ENCODE data around the gene ROBO1.

ROBO1 gene

GRCh38 chr3:78848392-78849288 lies 919.2 kb downstream of the ROBO1 start:
- peak; percentile 16 for DNase-seq (ENCODE audit: low spot score)

- no peak for DNase-seq (ENCODE audit: low spot score)
Measured at GRCh38 chr3:78847603-78848002, 920.2 kb downstream of the ROBO1 start.

- DNase-seq (ENCODE audit: low spot score), result no peak
Measured at GRCh38 chr3:78847203-78847602, 920.6 kb downstream of the ROBO1 start.

- DNase-seq (ENCODE audit: low spot score), result no peak
Measured at GRCh38 chr3:78846718-78847117, 921.1 kb downstream of the ROBO1 start.

DNA sequence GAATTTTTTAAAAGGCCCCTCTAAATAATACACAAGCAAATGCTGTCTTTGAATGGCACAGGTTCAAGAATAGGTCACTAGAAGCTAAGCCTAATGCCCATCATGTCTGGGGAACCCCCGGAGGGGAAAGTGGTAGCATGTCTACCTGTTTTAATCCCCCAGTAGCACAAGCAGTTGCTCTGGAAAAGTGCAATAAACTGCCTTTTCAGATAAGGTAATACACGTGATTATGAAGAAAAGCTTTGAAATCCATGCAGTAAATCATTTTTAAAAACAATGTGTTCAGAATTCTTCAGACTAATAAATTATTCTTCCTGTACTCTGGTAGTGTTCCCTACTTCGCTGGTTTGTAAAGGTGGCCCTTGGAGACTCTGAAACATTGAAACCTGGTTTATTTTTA lies 922.2 kb downstream of the ROBO1 start:
- no peak for DNase-seq (ENCODE audit: low spot score)

GRCh38 chr3:78844307-78844706 lies 923.5 kb downstream of the ROBO1 start:
- DNase-seq (ENCODE audit: low spot score), result no peak

- DNase-seq (ENCODE audit: low spot score), result no peak
Measured at GRCh38 chr3:78839693-78840092, 928.1 kb downstream of the ROBO1 start.

- DNase-seq (ENCODE audit: low spot score), result no peak
Measured at GRCh38 chr3:78838362-78838761, 929.4 kb downstream of the ROBO1 start.

DNA sequence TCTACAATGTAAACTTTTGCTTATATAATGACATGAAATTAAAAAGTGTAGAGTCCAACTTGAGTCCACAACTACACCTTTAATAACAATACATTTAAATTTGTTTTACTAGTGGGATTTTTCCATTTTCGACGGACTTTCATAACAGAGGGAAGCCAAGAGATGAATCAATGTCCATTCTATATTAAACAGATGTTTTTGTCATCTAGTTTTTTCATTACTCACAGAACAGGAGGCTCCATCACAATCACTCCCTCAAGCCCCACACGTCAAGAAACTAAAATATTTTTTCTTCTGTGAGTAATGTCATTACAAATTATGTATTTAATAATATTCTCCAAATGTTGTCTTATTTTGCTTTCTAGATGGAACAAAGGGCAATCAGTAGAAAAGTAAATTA lies 932.9 kb downstream of the ROBO1 start:
- DNase-seq (ENCODE audit: low spot score), result no peak

GRCh38 chr3:78832785-78833204 lies 935.0 kb downstream of the ROBO1 start:
- no peak for DNase-seq (ENCODE audit: low spot score)

DNA sequence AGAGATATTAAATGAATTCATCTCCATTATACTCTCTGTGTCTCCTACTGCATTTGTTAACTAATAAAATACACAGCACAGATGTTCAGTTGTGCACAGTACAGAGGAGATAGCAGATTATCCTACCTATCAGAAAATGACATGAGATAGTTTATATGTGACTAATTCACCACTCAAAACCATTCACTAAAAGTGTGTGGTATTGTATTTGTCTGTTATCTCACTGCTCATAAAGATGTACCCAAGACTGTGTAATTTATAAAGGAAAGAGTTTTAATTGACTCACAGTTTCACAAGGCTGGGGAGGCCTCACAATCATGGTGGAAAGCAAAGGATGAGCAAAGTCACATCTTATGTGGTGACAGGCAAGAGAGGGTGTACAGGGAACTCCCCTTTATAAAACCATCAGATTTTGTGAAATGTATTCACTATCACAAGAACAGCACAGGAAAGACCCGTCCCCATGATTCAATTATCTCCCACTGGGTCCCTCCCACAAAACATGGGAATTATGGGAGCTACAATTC lies 936.3 kb downstream of the ROBO1 start:
- DNase-seq (ENCODE audit: low spot score), result no peak

GRCh38 chr3:78830470-78830869 lies 937.3 kb downstream of the ROBO1 start:
- no peak for DNase-seq (ENCODE audit: low spot score)

DNA sequence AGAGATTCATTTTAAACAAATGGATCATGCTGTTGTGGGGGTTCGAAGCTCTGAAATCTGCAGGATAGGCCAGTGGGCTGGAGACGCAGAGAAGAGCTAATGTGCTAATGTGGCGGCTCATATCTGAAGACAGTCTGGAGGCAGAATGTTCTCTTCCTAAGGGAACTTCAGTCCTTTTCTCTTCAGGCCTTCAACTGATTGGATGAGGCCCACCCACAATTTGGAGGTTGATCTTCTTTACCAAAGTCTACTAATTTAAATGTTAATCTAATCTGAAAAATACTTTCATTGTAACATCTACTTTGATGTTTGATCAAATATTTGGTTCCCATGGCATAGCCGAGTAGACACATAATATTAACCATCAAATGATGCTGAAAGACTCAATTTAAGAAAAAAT lies 940.2 kb downstream of the ROBO1 start:
- no peak for DNase-seq (ENCODE audit: low spot score)

DNA sequence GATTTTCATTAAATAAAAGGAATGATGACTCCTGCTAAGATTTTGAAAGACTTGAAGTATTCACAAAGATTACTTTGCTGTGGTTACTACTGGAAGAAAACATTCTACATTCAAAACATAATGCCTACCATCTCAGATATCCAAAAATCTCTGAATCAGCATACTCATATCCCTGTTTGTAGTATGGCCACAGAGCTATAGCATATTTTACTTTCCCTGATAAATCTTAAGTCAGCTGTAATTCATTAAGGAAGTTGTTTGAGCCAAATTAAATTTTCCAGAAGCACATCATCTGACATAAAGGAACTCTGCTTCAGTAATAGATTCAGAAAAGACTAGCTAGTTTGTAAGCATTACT lies 942.0 kb downstream of the ROBO1 start:
- peak; percentile 45 for DNase-seq (ENCODE audit: low spot score)

DNA sequence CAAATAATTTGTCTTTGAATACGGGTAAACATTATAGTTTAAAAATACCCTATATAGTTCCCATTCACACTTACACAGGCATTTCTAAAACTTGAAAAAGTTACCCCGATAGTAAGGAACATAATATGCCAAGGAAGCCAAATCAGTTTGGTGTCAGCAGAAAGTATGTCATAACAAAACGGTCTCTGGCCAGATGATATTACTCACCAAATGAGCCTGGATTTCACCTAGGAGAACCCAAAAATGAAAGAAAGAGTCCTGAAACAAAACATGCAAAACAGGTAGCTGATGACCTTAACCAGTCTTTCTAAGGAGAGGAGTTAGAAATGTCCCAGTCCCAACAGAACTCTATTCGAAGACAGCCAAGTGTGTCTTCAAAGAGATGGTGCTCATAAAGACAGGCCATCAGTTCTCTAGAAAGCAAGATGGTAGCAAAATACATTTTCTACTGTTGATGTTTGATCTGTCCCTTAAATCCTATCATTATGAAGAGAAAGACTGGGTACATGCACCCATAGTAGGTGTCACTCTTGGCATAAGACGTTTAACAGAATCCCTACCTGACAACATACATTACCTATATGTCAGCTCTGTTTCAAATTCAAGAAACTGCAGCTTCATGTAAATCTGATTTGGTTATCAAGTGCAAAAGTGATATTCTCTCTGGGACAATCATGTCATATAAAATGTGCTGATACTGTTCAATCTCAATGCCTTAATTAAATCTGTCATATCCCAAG lies 942.5 kb downstream of the ROBO1 start:
- peak; percentile 57 for DNase-seq (ENCODE audit: low spot score)

- no peak for DNase-seq (ENCODE audit: low spot score)
Measured at GRCh38 chr3:78823859-78824258, 943.9 kb downstream of the ROBO1 start.

DNA sequence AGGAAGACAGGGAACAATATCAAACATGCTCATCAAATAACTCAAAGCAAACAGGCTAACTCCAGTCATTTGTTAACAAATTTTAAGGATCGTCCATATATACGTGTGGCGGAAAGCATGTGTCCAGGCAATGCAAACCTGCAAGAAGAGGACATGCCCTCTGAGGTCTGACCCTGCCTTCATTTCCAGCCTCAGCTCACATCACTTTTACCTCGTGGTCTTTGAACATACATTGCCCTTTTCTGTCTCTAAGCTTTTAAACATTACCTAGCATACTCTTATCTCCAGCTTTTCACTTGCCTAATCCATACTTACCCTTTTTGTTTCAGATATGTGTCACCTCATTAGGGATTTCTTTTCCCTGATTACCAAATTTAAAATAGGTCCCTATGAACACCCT lies 944.4 kb downstream of the ROBO1 start:
- no peak for DNase-seq (ENCODE audit: low spot score)

DNA sequence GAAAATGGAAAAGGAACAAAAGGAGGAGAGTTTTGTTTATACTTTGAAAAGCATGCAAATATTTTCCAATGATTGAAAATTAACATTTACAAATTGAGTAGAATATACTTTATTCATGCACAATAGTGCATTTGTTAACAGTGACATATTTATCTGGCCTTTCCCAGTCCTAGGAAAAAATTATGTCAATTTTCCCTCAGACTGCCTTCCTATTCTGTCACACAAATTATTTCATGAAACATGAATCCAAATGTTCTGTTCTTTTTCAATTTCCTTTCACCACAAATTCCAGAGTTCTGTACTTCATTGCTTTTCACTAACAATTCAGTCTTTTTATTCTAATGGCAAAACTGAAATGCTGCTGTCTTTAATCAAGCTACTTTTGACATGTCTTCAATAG lies 945.1 kb downstream of the ROBO1 start:
- no peak for DNase-seq (ENCODE audit: low spot score)

DNA sequence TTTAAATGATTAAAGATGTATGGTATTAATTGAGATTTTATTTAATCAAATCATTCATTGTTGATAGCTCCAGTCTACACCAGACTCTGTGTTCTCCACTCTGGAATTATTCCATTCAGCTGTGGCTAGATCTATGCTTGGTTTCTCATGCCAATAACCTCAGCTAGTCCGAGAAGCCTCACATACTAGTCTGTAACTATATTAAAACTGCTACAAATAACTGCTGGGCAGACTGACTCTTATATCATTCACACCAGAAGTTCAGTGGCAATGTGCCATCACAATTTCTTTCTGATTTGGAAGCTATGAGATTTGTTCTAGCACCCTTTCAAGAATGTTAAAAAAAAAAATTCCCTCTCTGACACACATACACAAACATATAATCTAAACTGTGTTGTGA lies 947.3 kb downstream of the ROBO1 start:
- DNase-seq (ENCODE audit: low spot score), result no peak

DNA sequence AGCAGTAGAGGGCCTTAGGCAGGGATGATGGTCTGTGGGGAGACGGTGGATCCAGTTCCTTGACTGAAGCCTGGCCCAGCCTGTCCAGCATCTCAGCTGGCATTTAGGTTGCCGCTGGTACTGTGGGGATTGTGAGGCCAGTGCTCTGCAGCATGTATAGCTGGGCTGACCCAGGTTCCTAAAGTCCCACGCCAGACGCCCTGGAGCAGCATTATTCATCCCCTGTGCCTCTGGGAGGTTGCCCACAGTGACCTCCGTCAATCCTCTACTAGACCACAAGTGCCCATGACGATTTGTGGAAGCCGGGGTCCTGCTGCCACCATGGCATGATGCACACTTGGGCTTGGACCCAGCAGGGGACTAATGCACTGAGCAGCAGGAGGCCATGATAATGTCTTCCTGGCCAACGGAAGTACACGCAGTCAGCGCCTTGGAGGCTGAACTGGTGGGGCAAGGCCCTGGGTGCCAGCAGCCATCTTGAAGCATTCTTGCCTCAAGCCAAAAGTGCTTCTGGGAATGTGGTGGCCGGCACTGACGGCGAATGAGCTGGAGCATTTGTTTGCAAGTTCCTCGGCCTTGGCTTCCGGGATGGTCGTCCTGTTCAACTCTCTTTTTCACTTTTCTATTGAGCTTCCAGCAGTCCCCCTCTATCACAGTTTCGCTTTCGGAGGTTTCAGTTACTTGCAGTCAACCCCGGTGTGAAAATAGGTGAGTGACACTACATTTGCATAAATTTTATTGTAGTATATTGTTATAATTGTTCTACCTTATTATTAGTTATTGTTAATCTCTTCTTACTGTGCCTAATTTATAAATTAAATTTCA lies 949.4 kb downstream of the ROBO1 start:
- no peak for DNase-seq (ENCODE audit: low spot score)

DNA sequence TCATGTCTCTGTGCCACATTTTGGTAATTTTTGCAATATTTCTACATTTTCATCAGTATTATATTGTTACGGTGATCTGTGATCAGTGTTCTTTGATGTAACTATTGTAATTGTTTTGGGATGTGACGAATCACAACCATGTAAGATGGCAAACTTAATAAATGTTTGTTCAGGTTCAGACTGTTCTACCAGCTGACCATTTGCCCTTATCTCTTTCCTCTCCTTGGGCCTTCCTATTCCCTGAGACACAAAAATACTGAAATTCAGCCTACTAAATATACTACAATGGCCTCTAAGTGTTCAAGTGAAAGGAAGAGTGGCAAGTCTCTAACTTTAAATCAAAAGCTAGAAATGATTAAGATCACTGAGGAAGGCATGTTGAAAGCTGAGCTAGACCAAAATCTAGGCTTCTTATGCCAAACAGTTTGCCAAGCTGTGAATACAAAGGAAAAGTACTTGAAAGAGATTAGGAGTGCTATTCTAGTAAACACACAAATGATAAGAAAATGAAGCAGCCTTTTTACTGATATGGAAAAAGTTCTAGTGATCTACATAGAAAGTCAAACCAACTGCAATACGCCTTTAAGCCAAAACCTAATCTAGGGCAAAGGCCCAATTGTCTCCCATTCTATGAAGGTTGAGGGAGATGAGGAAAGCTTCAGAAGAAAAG lies 952.8 kb downstream of the ROBO1 start:
- no peak for DNase-seq (ENCODE audit: low spot score)

Data from SK-N-DZ (cell line).